HepG2 (cell line): ENCODE data around the gene MFSD2A. TPM values are rescaled to one million over a fixed set of nuclear protein-coding genes. Genes with fewer than 3 reads are reported as not detected.

Experiments
- ATAC-seq: fragments of 200-7000 bp; cut with Tn5 transposase; 3 replicates; pipeline ENCODE4 v1.9.1; 2020; ENCODE audit warnings: mild to moderate bottlenecking, moderate library complexity
- BruUV-seq: library from RNA; stranded (reverse); fragments of 400-500 nt; replicated peaks from 2 replicates; lab custom pipeline; 2021; lab: Mats Ljungman, UMichigan
- CTCF ChIA-PET: fragments of 300-600 bp; formaldehyde crosslinking; extraction: SDS; loops from one replicate; lab custom pipeline; 2021; ENCODE audit warnings: low total read pairs, inconsistent platforms, low intra/inter-chr PET ratio; lab: Yijun Ruan, JAX
- POLR2A ChIA-PET: fragments of 350-600 bp; sonication (Branson Sonifier 250); formaldehyde crosslinking; loops from one replicate; lab custom pipeline; 2020; ENCODE audit warnings: antibody characterized with exemption, inconsistent platforms; lab: Yijun Ruan, JAX
- DNase-seq: peaks from one replicate; pipeline ENCODE4 v3.0.0-alpha.2; 2015; ENCODE audit warnings: low spot score
- FAIRE-seq: peaks from 3 replicates; lab custom pipeline; 2011; peaks lifted over from hg19 to GRCh38; lab: Jason Lieb, UNC
- H2AFZ ChIP-seq: one replicate; pipeline ENCODE4 v1.6.1; 2011; ENCODE audit warnings: low read length, inconsistent platforms
- H3K27ac ChIP-seq: fragments of 300-600 bp; 3 replicates; pipeline ENCODE4 v1.8.0; 2011; ENCODE audit warnings: mixed run types, mild to moderate bottlenecking, mixed read lengths, low read length, inconsistent platforms; ENCODE audit not compliant: insufficient read depth; ENCODE audit errors: extremely low read length
- H3K27me3 ChIP-seq, 2 experiments: fragments of 200-600 bp in 1 of 2; 2 replicates in 1 of 2; 3 replicates in 1 of 2; pipeline versions ENCODE4 v1.6.0 to v1.8.0; 2011; ENCODE audit warnings: low read length in 2 of 2, mild to moderate bottlenecking in 2 of 2, moderate library complexity in 2 of 2, inconsistent platforms in 1 of 2; ENCODE audit not compliant: insufficient read depth in 2 of 2, control insufficient read depth in 1 of 2
- H3K36me3 ChIP-seq, 2 experiments: fragments of 200-600 bp in 1 of 2; replicated peaks in 1 of 2; 2 replicates in 1 of 2; 3 replicates in 1 of 2; pipeline versions ENCODE4 v1.5.1 to v1.8.0; 2011; ENCODE audit warnings: low read length in 2 of 2, inconsistent platforms in 1 of 2; ENCODE audit not compliant: insufficient read depth in 2 of 2, control insufficient read depth in 1 of 2
- H3K4me1 ChIP-seq: 2 replicates; pipeline ENCODE4 v1.5.1; 2012; ENCODE audit warnings: low read length, inconsistent platforms; ENCODE audit not compliant: insufficient read depth
- H3K4me2 ChIP-seq: 2 replicates; pipeline ENCODE4 v1.6.0; 2011; ENCODE audit warnings: low read depth, low read length, inconsistent platforms
- H3K4me3 ChIP-seq, 3 experiments: fragments of 200-600 bp in 1 of 3; sonication (generic), shearing (Covaris generic) in 1 of 3; replicated peaks in 1 of 3; 2 replicates each; pipeline ENCODE4 v1.5.1; 2011 to 2016; ENCODE audit warnings: low read length in 3 of 3, inconsistent platforms in 2 of 3, low read depth in 2 of 3, mild to moderate bottlenecking in 2 of 3, control low read depth in 1 of 3, mixed read lengths in 1 of 3; ENCODE audit not compliant: insufficient read depth in 1 of 3
- H3K79me2 ChIP-seq: one replicate; pipeline ENCODE4 v1.6.1; 2011; ENCODE audit warnings: low read length, inconsistent platforms; ENCODE audit not compliant: insufficient read depth
- H3K9ac ChIP-seq: 2 replicates; pipeline ENCODE4 v1.6.0; 2011; ENCODE audit warnings: mild to moderate bottlenecking, low read depth, low read length, inconsistent platforms; ENCODE audit not compliant: insufficient read depth
- H3K9me3 ChIP-seq: 2 replicates; pipeline ENCODE4 v1.5.1; 2012; ENCODE audit warnings: mild to moderate bottlenecking, low read length
- H4K20me1 ChIP-seq: 2 replicates; pipeline ENCODE4 v1.6.0; 2011; ENCODE audit warnings: inconsistent platforms, mild to moderate bottlenecking, low read length, moderate library complexity; ENCODE audit not compliant: insufficient read depth
- AHR ChIP-seq: IDR thresholded peaks from 2 replicates; pipeline ENCODE4 v1.6.1; 2018; ENCODE audit warnings: missing genetic modification reagents, missing compliant biosample characterization
- CEBPB ChIP-seq: IDR thresholded peaks from 2 replicates; pipeline ENCODE4 v1.6.1; 2011; ENCODE audit warnings: low read depth, low read length, improper control_type of control experiment, borderline replicate concordance
- ETV5 ChIP-seq: IDR thresholded peaks from 2 replicates; pipeline ENCODE4 v1.6.1; 2018; ENCODE audit warnings: missing biosample characterization, missing genetic modification reagents, inconsistent platforms, borderline replicate concordance
- GMEB2 ChIP-seq: IDR thresholded peaks from 2 replicates; pipeline ENCODE4 v1.6.1; 2016; ENCODE audit warnings: missing biosample characterization, missing genetic modification reagents, low read depth
- GTF2F1 ChIP-seq: fragments of 150-350 bp; IDR thresholded peaks from 2 replicates; pipeline ENCODE4 v1.6.1; 2014; ENCODE audit warnings: low read length
- HINFP ChIP-seq: sonication (generic); formaldehyde crosslinking; IDR thresholded peaks from 2 replicates; pipeline ENCODE4 v1.4.0; 2020; ENCODE audit warnings: low read depth, mild to moderate bottlenecking, missing genetic modification reagents
- KLF12 ChIP-seq: sonication (generic); formaldehyde crosslinking; IDR thresholded peaks from 2 replicates; pipeline ENCODE4 v1.4.0; 2020; ENCODE audit warnings: missing genetic modification reagents, borderline replicate concordance
- MYNN ChIP-seq: sonication (generic); formaldehyde crosslinking; IDR thresholded peaks from 2 replicates; pipeline ENCODE4 v1.4.0; 2020; ENCODE audit warnings: mild to moderate bottlenecking, low read depth, missing genetic modification reagents
- MZF1 ChIP-seq: sonication (generic); formaldehyde crosslinking; IDR thresholded peaks from 2 replicates; pipeline ENCODE4 v1.8.1; 2023; ENCODE audit warnings: mild to moderate bottlenecking, missing genetic modification reagents, borderline replicate concordance
- NCOA5 ChIP-seq: sonication (generic); formaldehyde crosslinking; IDR thresholded peaks from 2 replicates; pipeline ENCODE4 v1.4.0; 2020; ENCODE audit warnings: missing genetic modification reagents
- PHF20 ChIP-seq: sonication (generic); formaldehyde crosslinking; IDR thresholded peaks from 2 replicates; pipeline ENCODE4 v1.5.0; 2020; ENCODE audit warnings: mild to moderate bottlenecking, missing genetic modification reagents
- RCOR2 ChIP-seq: IDR thresholded peaks from 2 replicates; pipeline ENCODE4 v1.6.1; 2016; ENCODE audit warnings: missing biosample characterization, missing genetic modification reagents
- SAP130 ChIP-seq: IDR thresholded peaks from 2 replicates; pipeline ENCODE4 v1.6.1; 2016; ENCODE audit warnings: low read depth
- SRF ChIP-seq: IDR thresholded peaks from 2 replicates; pipeline ENCODE4 v1.6.1; 2011; ENCODE audit warnings: mild to moderate bottlenecking, low read depth, low read length, moderate library complexity
- ZNF207 ChIP-seq: fragments of 450-650 bp; IDR thresholded peaks from 2 replicates; pipeline ENCODE4 v1.6.1; 2016; ENCODE audit warnings: antibody characterized with exemption, borderline replicate concordance
- ZNF225 ChIP-seq: sonication (generic); formaldehyde crosslinking; IDR thresholded peaks from 2 replicates; pipeline ENCODE4 v1.4.0; 2020; ENCODE audit warnings: mild to moderate bottlenecking, missing genetic modification reagents
- WGBS: methylation state at CpG from one replicate; pipeline ENCODE4 v1.1.6; 2017; ENCODE audit warnings: low lambda C conversion rate; 5-methylcytosine and 5-hydroxymethylcytosine counted together
- in situ Hi-C: cut with HindIII; loops from 2 replicates; pipeline ENCODE4 v1.10.0; 2017; ENCODE audit warnings: low pct_unique_long_range_greater_than_20kb; ENCODE audit not compliant: extremely low pct_ligation_motif_present
- intact Hi-C: fragments of 100-400 bp; cut with micrococcal nuclease; formaldehyde crosslinking; loops from one replicate; pipeline ENCODE4 v1.10.0; 2022; ENCODE audit not compliant: unreplicated experiment
- polyA plus RNA-seq, 8 experiments: library from polyadenylated mRNA; depleted of rRNA in 3 of 8; stranded (reverse) in 7 of 8; unstranded in 1 of 8; fragments of >200 nt; fragmentation: Illumina TruSeq in 4 of 8; extraction: Trizol in 4 of 8; gene quantifications; 2 replicates each; pipeline versions ENCODE4 v1.2.1 to v1.2.3, GENCODE V29; 2011 to 2016; ENCODE audit warnings: low read depth in 4 of 8, missing spikeins in 1 of 8, mixed read lengths in 1 of 8; ENCODE audit not compliant: insufficient read depth in 1 of 8
- total RNA-seq, 5 experiments: library from RNA; depleted of rRNA; stranded (reverse); fragments of >200 nt; fragmentation: Illumina TruSeq; extraction: Trizol; gene quantifications; 2 replicates each; pipeline ENCODE4 v1.2.3, GENCODE V29; 2016; ENCODE audit warnings: low read depth in 1 of 5

Gene MFSD2A
- total and polyA plus RNA-seq, 2 of the 13 experiments (the other 11 are each of a cell fraction or from before 2014, with no cell fraction given) = 0.08 TPM; not detected in 1

- no peak for TF ChIP-seq HINFP (CRISPR knock-in tag)
- TF ChIP-seq SRF = 0 out of 2 replicates have a peak, but pooled peaks have one; percentile 22
- TF ChIP-seq CEBPB = 0 out of 2 replicates have a peak, but pooled peaks have one; percentile 5
These were observed 2.4 kb upstream of the MFSD2A start (continued) for GRCh38 chr1:39952359-39953110.

- H3K9me3 ChIP-seq = no peaks in the 10 kb centered on the region
- no peak overlapping the region for H3K9ac ChIP-seq
- ATAC-seq = no peak
- CTCF ChIA-PET = no interaction called here
- in situ Hi-C loops = no loop called here
- H3K27ac ChIP-seq = no peak overlapping the region
- peak overlapping the region in 1 of 3 experiments; percentile 59; a peak in 1 of 6 replicates for H3K4me3 ChIP-seq
- H3K4me1 ChIP-seq = peaks cover 18% of the 10 kb centered on the region
- no peak overlapping the region for H2AFZ ChIP-seq
- TF ChIP-seq ZNF225 (CRISPR knock-in tag) (no peak), ZNF207 (no peak), SAP130 (CRISPR knock-in tag) (no peak), AHR (CRISPR knock-in tag) (0 out of 2 replicates have a peak, but pooled peaks have one; percentile 3), MYNN (CRISPR knock-in tag) (no peak), MZF1 (CRISPR knock-in tag) (no peak), KLF12 (CRISPR knock-in tag) (no peak), RCOR2 (no peak), GTF2F1 (no peak), ETV5 (CRISPR knock-in tag) (no peak), GMEB2 (no peak), NCOA5 (CRISPR knock-in tag) (no peak), PHF20 (CRISPR knock-in tag) (0 out of 2 replicates have a peak, but pooled peaks have one; percentile 32)
- TF ChIP-seq, all 625 proteins: peak for 2
- no TSS peak for BruUV-seq
- FAIRE-seq (no peak), DNase-seq (no peak)
- H3K36me3 ChIP-seq = no peaks in the 10 kb centered on the region
- WGBS = 35% methylated on average over 17 of the region's 17 CpGs
- H3K79me2 ChIP-seq = no peaks in the 10 kb centered on the region
- peak overlapping the region; percentile 65; the same call in 1 of the 2 replicates for H3K4me2 ChIP-seq
- intact Hi-C loops = no loop called here
- peaks cover 8 to 39% of the 10 kb centered on the region in 2 experiments for H3K27me3 ChIP-seq
- POLR2A ChIA-PET = no interaction called here
- H4K20me1 ChIP-seq = peaks cover 7% of the 10 kb centered on the region; the same call in 1 of the 2 replicates
These were observed 548 bp upstream of the MFSD2A start for GRCh38 chr1:39954324-39954869.
